SK-N-MC (cell line): Measurements from ENCODE around the gene RALGPS1.

Experiments
- DNase-seq: peaks from one replicate; pipeline ENCODE4 v3.0.0-alpha.2; 2011; ENCODE audit warnings: low read depth, low spot score
- H3K27ac ChIP-seq: fragments of 200-600 bp; sonication (generic); 2 replicates; pipeline ENCODE4 v1.5.1; 2016; ENCODE audit warnings: mixed run types
- H3K36me3 ChIP-seq: fragments of 200-600 bp; sonication (generic); 2 replicates; pipeline ENCODE4 v1.6.1; 2017; ENCODE audit warnings: antibody characterized with exemption, low read length, mixed read lengths; ENCODE audit not compliant: insufficient read depth
- H3K4me3 ChIP-seq: fragments of 200-600 bp; sonication (generic); 2 replicates; pipeline ENCODE4 v1.5.1; 2016
- H3K9ac ChIP-seq: fragments of 200-600 bp; sonication (generic); 2 replicates; pipeline ENCODE4 v1.8.0; 2017; ENCODE audit warnings: mixed run types, mixed read lengths; ENCODE audit not compliant: insufficient read length
- H3K9me3 ChIP-seq: fragments of 200-600 bp; sonication (generic); 2 replicates; pipeline ENCODE4 v1.6.1; 2017; ENCODE audit warnings: low read depth, mild to moderate bottlenecking, antibody characterized with exemption, low read length, moderate library complexity, mixed read lengths
- EZH2 ChIP-seq: fragments of 200-600 bp; sonication (generic); IDR thresholded peaks from one replicate; pipeline ENCODE4 v1.6.1; 2017; ENCODE audit warnings: antibody characterized with exemption
- FOXP2 ChIP-seq: optimal IDR thresholded peaks from 2 replicates; pipeline ENCODE3; 2011; ENCODE audit warnings: mild to moderate bottlenecking, moderate library complexity; ENCODE audit not compliant: insufficient read depth; ENCODE audit errors: extremely low read length, control extremely low read depth
- POLR2AphosphoS5 ChIP-seq: IDR thresholded peaks from 2 replicates; pipeline ENCODE4 v1.6.1; 2012; ENCODE audit warnings: mild to moderate bottlenecking, low read depth, low read length, borderline replicate concordance

The RALGPS1 gene

DNA sequence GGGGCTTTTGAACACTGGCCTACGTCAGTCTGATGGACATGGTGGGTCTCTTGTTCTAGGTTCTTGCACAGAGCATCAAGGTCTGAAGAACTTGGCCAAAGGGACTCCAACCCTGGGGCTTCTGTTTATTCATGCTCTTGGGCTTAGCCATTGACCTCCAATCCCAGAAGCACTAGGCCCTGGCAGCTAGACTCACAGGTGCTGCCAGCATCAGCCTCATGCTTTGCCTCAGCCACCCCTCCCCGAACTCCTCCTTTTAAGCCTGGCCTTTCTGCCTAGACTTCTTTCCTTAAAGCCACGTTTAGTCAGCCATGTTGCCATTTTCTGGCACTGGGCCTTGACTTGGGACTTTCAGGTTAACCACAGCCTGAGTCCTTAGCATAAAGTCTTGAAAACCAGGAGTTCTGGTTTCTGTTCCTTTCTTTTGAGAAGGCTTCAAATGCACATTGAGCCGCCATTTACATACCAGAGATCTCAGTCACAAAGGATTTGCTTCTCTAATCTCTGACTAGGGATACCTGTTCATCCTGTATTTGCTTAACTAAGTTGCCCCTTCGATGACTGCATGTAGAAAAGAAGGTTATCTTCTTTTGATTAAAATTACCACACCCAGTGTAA is 153.1 kb downstream of the RALGPS1 start:
- Histone ChIP-seq H3K36me3 (no peaks in the 10 kb centered on the region), H3K27ac (no peak overlapping the region), H3K9me3 (no peaks in the 10 kb centered on the region), H3K9ac (no peak overlapping the region), H3K4me3 (no peak overlapping the region)
- DNase-seq = no peak
- TF ChIP-seq EZH2 (no peak), POLR2AphosphoS5 (no peak), FOXP2 (no peak)

DNA sequence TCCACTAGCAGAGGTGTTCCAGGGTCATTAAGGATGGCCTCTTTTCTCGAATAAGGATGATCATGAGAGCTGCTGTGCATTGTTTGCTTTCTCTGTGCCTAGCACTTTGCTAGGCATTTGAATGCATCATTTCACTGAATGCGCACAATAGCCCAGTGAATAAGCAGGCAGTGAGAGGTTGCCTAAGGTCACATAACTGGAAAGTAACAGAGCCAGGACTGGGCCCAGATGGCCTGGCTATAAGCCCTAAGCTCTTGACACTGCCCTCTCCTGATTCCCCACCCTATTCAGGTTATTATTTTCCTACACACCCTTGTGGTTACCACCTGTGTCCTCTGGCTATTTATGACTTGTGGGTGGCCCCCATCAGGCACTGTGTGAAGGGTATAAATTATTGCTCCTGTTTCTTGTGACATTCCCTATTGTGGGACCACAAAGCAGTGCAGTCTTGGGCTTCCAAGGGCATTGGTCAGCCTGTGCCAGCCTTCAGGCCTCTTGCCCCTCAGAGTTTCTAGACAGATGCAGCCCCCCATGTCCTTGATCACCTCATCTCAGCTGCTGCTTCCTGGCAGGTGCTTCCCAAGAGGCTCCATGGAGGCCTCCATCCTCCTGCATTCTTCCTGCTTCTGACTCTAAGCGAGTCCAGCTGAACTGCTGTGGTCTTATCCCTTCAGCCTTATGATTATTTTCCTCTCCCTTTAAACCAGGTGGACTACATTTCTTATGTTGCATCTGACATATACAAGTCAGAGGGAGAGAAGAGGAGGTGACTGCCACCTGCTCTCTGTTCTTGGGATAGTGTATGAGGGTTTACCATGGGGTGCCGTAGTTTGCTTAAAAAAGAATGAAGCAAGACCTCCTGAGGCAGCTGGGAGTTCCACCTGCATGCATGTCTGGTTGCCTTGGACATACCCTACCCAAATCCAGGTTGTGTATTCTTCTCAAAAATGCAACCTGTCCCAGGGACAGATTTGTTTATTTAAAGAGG is 160.3 kb downstream of the RALGPS1 start:
- Histone ChIP-seq H3K4me3 (no peak overlapping the region), H3K9me3 (no peaks in the 10 kb centered on the region), H3K27ac (no peak overlapping the region), H3K9ac (no peak overlapping the region), H3K36me3 (no peaks in the 10 kb centered on the region)
- TF ChIP-seq FOXP2 = no peak
- TF ChIP-seq POLR2AphosphoS5 = no peak
- no peak for TF ChIP-seq EZH2
- DNase-seq = no peak

GRCh38 chr9:127075624-127076372 is 161.2 kb downstream of the RALGPS1 start:
- Histone ChIP-seq H3K36me3 (no peaks in the 10 kb centered on the region), H3K27ac (no peak overlapping the region), H3K9me3 (no peaks in the 10 kb centered on the region), H3K4me3 (no peak overlapping the region), H3K9ac (no peak overlapping the region)
- DNase-seq = no peak
- TF ChIP-seq FOXP2 (no peak), POLR2AphosphoS5 (no peak), EZH2 (no peak)

DNA sequence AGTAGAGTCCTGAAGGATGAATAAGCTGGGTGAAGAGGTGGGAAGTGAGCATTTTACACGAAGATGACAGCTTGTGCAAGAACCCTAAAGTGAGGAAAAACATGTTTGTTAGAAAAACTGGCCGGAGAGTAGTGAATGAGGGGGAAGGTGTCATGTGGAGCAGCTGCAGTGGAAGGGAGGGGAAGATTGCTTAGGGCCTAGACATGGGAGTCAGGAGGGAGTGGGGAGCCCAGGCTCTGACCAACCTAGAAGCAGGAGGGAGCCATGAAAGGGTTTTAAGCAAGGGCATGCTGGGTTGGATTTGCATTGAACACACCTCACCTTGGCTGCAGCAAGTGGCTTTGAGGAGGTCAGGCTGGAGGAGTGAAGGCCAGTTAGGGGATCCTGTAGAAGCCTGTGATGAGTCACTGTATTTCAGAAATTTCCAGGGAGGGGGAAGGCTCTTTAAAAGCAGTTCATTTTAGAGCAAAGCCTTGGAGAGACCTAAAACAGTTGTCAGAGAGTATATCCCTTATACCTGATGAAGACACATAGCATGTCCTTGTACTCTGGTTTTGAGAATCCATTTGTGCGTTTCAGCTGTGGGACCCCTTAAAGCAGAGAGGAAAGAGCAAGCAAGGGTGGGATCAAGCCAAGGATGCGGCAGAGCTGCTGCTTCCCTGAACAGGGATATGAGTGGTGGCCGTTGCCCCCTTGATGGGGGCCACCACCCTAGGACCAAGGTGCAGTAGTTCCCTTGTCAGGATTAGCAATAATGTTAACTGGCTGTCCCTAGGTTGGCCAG is 162.5 kb downstream of the RALGPS1 start:
- Histone ChIP-seq H3K36me3 (no peaks in the 10 kb centered on the region), H3K9me3 (no peaks in the 10 kb centered on the region), H3K4me3 (no peak overlapping the region), H3K27ac (no peak overlapping the region), H3K9ac (no peak overlapping the region)
- no peak for DNase-seq
- no peak for TF ChIP-seq FOXP2
- TF ChIP-seq POLR2AphosphoS5 = no peak
- no peak for TF ChIP-seq EZH2

DNA sequence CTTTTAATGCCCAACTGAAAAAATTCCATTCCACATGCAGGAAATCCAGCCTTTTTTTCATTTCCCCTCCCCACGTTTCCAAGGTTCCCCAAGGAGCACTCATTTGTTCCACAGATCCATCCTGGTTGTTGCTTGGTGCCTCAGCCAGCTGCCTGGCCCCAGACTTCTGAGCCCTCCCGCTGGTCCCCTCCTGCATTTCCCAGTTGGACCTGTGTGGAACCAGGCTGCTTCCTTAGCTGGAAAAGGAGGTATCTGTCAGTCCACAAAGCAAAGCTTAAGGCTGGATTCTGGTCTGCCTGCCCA is 163.0 kb downstream of the RALGPS1 start:
- Histone ChIP-seq H3K9me3 (no peaks in the 10 kb centered on the region), H3K4me3 (no peak overlapping the region), H3K27ac (no peak overlapping the region), H3K36me3 (no peaks in the 10 kb centered on the region), H3K9ac (no peak overlapping the region)
- no peak for DNase-seq
- TF ChIP-seq FOXP2 (no peak), POLR2AphosphoS5 (no peak), EZH2 (no peak)

- no peak overlapping the region for H3K27ac ChIP-seq
- no peaks in the 10 kb centered on the region for H3K9me3 ChIP-seq
- H3K4me3 ChIP-seq = no peak overlapping the region
- H3K36me3 ChIP-seq = no peaks in the 10 kb centered on the region
- no peak for DNase-seq
- TF ChIP-seq FOXP2 (no peak), EZH2 (no peak), POLR2AphosphoS5 (no peak)
- no peak overlapping the region for H3K9ac ChIP-seq
Observed at GRCh38 chr9:127078336-127078735, 163.8 kb downstream of the RALGPS1 start.

GRCh38 chr9:127078988-127079387 is 164.4 kb downstream of the RALGPS1 start:
- Histone ChIP-seq H3K36me3 (no peaks in the 10 kb centered on the region), H3K27ac (no peak overlapping the region), H3K9me3 (no peaks in the 10 kb centered on the region), H3K4me3 (no peak overlapping the region), H3K9ac (no peak overlapping the region)
- DNase-seq = no peak
- TF ChIP-seq EZH2 (no peak), FOXP2 (no peak), POLR2AphosphoS5 (no peak)
